GM12878 (cell line): ENCODE measurements around the gene HACE1. TPM values are rescaled to one million over a fixed set of nuclear protein-coding genes. Genes with fewer than 3 reads are reported as not detected.

ENCODE experiments used
- ATAC-seq: fragments of 200-7000 bp; cut with Tn5 transposase; 3 replicates; pipeline ENCODE4 v1.9.1; 2020; ENCODE audit warnings: mild to moderate bottlenecking, moderate library complexity
- BruUV-seq: library from RNA; stranded (reverse); fragments of 400-500 nt; replicated peaks from 2 replicates; lab custom pipeline; 2021; lab: Mats Ljungman, UMichigan
- CTCF ChIA-PET: fragments of 300-600 bp; sonication (Branson Sonifier 250); formaldehyde crosslinking; extraction: SDS; loops from one replicate; lab custom pipeline; 2021; ENCODE audit warnings: inconsistent platforms; lab: Yijun Ruan, JAX
- POLR2A ChIA-PET: fragments of 350-600 bp; formaldehyde crosslinking; extraction: SDS; loops from one replicate; lab custom pipeline; 2021; ENCODE audit warnings: inconsistent platforms; lab: Charles Lee
- RAD21 ChIA-PET: fragments of 300-600 bp; sonication (Branson Sonifier 250); formaldehyde crosslinking; loops from one replicate; lab custom pipeline; 2023; ENCODE audit warnings: antibody characterized with exemption; ENCODE audit not compliant: unreplicated experiment; lab: Charles Lee
- SMC1A ChIA-PET: fragments of 300-600 bp; sonication (Branson Sonifier 250); formaldehyde crosslinking; loops from one replicate; lab custom pipeline; 2023; ENCODE audit not compliant: unreplicated experiment, uncharacterized antibody; lab: Charles Lee
- DNase-seq: peaks from one replicate; pipeline ENCODE4 v3.0.0-alpha.2; 2011; ENCODE audit warnings: low read depth, low spot score
- FAIRE-seq: peaks from 3 replicates; lab custom pipeline; 2011; peaks lifted over from hg19 to GRCh38; lab: Jason Lieb, UNC
- H2AFZ ChIP-seq: 2 replicates; pipeline ENCODE4 v1.6.0; 2011; ENCODE audit warnings: low read depth, low read length, control low read depth; ENCODE audit not compliant: control insufficient read depth
- H3K27ac ChIP-seq: 2 replicates; pipeline ENCODE4 v1.5.1; 2011; ENCODE audit warnings: control low read depth; ENCODE audit not compliant: control insufficient read depth, insufficient read depth
- H3K27me3 ChIP-seq, 2 experiments: replicated peaks in 1 of 2; 2 replicates each; pipeline versions ENCODE4 v1.6.0 to v1.6.1; 2011; ENCODE audit warnings: low read length in 1 of 2; ENCODE audit not compliant: control insufficient read depth in 2 of 2, insufficient read depth in 2 of 2
- H3K36me3 ChIP-seq, 2 experiments: 2 replicates each; pipeline ENCODE4 v1.5.1; 2011; ENCODE audit warnings: low read length in 1 of 2; ENCODE audit not compliant: control insufficient read depth in 2 of 2, insufficient read depth in 2 of 2
- H3K4me1 ChIP-seq: 2 replicates; pipeline ENCODE4 v1.6.1; 2011; ENCODE audit warnings: mild to moderate bottlenecking, low read length, moderate library complexity, mixed read lengths; ENCODE audit not compliant: control insufficient read depth, insufficient read depth
- H3K4me2 ChIP-seq: 2 replicates; pipeline ENCODE4 v1.6.0; 2011; ENCODE audit warnings: control low read depth; ENCODE audit not compliant: control insufficient read depth, insufficient read depth
- H3K4me3 ChIP-seq: fragments of 200-600 bp; sonication (generic); 2 replicates; pipeline ENCODE4 v1.5.1; 2016
- H3K79me2 ChIP-seq: 2 replicates; pipeline ENCODE4 v1.6.0; 2011; ENCODE audit warnings: low read length; ENCODE audit not compliant: control insufficient read depth, insufficient read depth
- H3K9ac ChIP-seq: 2 replicates; pipeline ENCODE4 v1.8.0; 2011; ENCODE audit warnings: low read length, control low read depth, mixed read lengths; ENCODE audit not compliant: control insufficient read depth, insufficient read depth
- H3K9me3 ChIP-seq: replicated peaks from 3 replicates; pipeline ENCODE4 v1.5.1; 2011; ENCODE audit warnings: mild to moderate bottlenecking, low read length; ENCODE audit not compliant: control insufficient read depth, insufficient read depth
- H4K20me1 ChIP-seq: 2 replicates; pipeline ENCODE4 v1.6.0; 2011; ENCODE audit not compliant: control insufficient read depth, insufficient read depth
- BCLAF1 ChIP-seq: fragments of 450-650 bp; IDR thresholded peaks from 2 replicates; pipeline ENCODE4 v1.6.1; 2017; ENCODE audit warnings: antibody characterized with exemption, mild to moderate bottlenecking, moderate library complexity
- BRCA1 ChIP-seq: IDR thresholded peaks from 2 replicates; pipeline ENCODE4 v1.6.1; 2011; ENCODE audit warnings: low read depth, low read length, improper control_type of control experiment
- CEBPB ChIP-seq, 2 experiments: fragments of 150-350 bp in 1 of 2; IDR thresholded peaks; 2 replicates each; pipeline ENCODE4 v1.6.1; 2012 to 2014; ENCODE audit warnings: low read depth in 2 of 2, low read length in 2 of 2, borderline replicate concordance in 1 of 2, inconsistent platforms in 1 of 2
- CEBPZ ChIP-seq: fragments of 150-350 bp; IDR thresholded peaks from 2 replicates; pipeline ENCODE4 v1.6.1; 2016; ENCODE audit warnings: low read depth, low read length
- FOXK2 ChIP-seq: fragments of 450-650 bp; IDR thresholded peaks from 2 replicates; pipeline ENCODE4 v1.6.1; 2017; ENCODE audit warnings: mild to moderate bottlenecking, moderate library complexity
- MXI1 ChIP-seq: fragments of 150-350 bp; IDR thresholded peaks from 2 replicates; pipeline ENCODE4 v1.6.1; 2011; ENCODE audit warnings: low read depth, mild to moderate bottlenecking, inconsistent platforms, low read length, improper control_type of control experiment
- NFXL1 ChIP-seq: fragments of 450-650 bp; IDR thresholded peaks from 2 replicates; pipeline ENCODE4 v1.6.1; 2017; ENCODE audit warnings: antibody characterized with exemption, mild to moderate bottlenecking, borderline replicate concordance
- RCOR1 ChIP-seq: conservative IDR thresholded peaks from 2 replicates; pipeline ENCODE4 v1.6.1; 2012; ENCODE audit warnings: low read depth, low read length, improper control_type of control experiment
- USF2 ChIP-seq: IDR thresholded peaks from 2 replicates; pipeline ENCODE4 v1.6.1; 2011; ENCODE audit warnings: low read depth, low read length, improper control_type of control experiment, borderline replicate concordance
- ZNF592 ChIP-seq: fragments of 450-650 bp; IDR thresholded peaks from 2 replicates; pipeline ENCODE4 v1.6.1; 2017; ENCODE audit warnings: mild to moderate bottlenecking, moderate library complexity
- WGBS: methylation state at CpG from one replicate; pipeline ENCODE4 v1.1.6; 2016; ENCODE audit warnings: low lambda C conversion rate; ENCODE audit not compliant: insufficient replicate concordance, insufficient coverage; ENCODE audit errors: missing lambda C conversion rate; 5-methylcytosine and 5-hydroxymethylcytosine counted together
- in situ Hi-C: fragments of 300-500 bp; cut with MboI; formaldehyde crosslinking; loops from 9 replicates; pipeline ENCODE4 v1.14.3; 2018; ENCODE audit warnings: mixed read lengths
- intact Hi-C: fragments of 100-400 bp; cut with micrococcal nuclease; formaldehyde crosslinking; loops from one replicate; pipeline ENCODE4 v1.14.2; 2022; ENCODE audit not compliant: unreplicated experiment
- polyA plus RNA-seq, 11 experiments: library from polyadenylated mRNA; depleted of rRNA in 4 of 11; unstranded in 6 of 11; stranded (reverse) in 5 of 11; fragments of >200 nt; fragmentation: Nextera tagmentation in 4 of 11; fragmentation: Illumina TruSeq in 1 of 11; extraction: Ambion mirVana in 4 of 11; extraction: Trizol in 1 of 11; gene quantifications; 1 replicate in 1 of 11; 2 replicates in 10 of 11; pipeline versions ENCODE4 v1.2.1 to v1.2.3, GENCODE V29; 2011 to 2016; ENCODE audit warnings: inconsistent platforms in 2 of 11, missing spikeins in 2 of 11, low read depth in 1 of 11
- total RNA-seq, 4 experiments: library from RNA; depleted of rRNA in 3 of 4; stranded (reverse); fragments of >200 nt in 3 of 4; fragmentation: Illumina TruSeq in 1 of 4; extraction: Trizol in 1 of 4; gene quantifications; 2 replicates each; pipeline versions ENCODE4 v1.2.1 to v1.2.3, GENCODE V29; 2013 to 2021

Gene HACE1
- total and polyA plus RNA-seq, 10 of the 15 experiments (the other 5 are each of a cell fraction or from before 2014, with no cell fraction given) = 1.6 to 16.9 (median 5.6) TPM

- H3K27ac ChIP-seq = no peak overlapping the region
- H3K9ac ChIP-seq = no peak overlapping the region
- H3K4me2 ChIP-seq = no peak overlapping the region
- no peaks in the 10 kb centered on the region for H3K79me2 ChIP-seq
- H3K4me3 ChIP-seq = no peak overlapping the region
- RAD21 ChIA-PET = interaction anchor here (1.0 kb wide), 1 partner anchor 86 kb away, joined by 3 read pairs; no protein-coding TSS in a partner anchor
- H3K9me3 ChIP-seq = no peaks in the 10 kb centered on the region
- TF ChIP-seq NFXL1 (no peak), BRCA1 (no peak), FOXK2 (no peak), CEBPB (IDR thresholded peaks at IDR 0.05; ENCODE audit: borderline replicate concordance in 1 of 2, low read depth in 2 of 2, low read length in 2 of 2) (no peak), RCOR1 (no peak), USF2 (no peak), ZNF592 (no peak), MXI1 (no peak), BCLAF1 (no peak), CEBPZ (no peak)
- TF ChIP-seq, all 136 proteins: peak for 0
- WGBS = 100% methylated on average over 1 of the region's 1 CpG
- no peak for DNase-seq
- Histone ChIP-seq H3K36me3 (no peaks in the 10 kb centered on the region), H3K4me1 (no peaks in the 10 kb centered on the region), H3K27me3 (no peaks in the 10 kb centered on the region), H4K20me1 (no peaks in the 10 kb centered on the region), H2AFZ (no peak overlapping the region)
- no peak for ATAC-seq
- no TSS peak for BruUV-seq
- intact Hi-C loops (no loop called here), in situ Hi-C loops (no loop called here)
- FAIRE-seq = no peak
- ChIA-PET CTCF (interaction anchor here (1.3 to 4.5 kb wide), 2 partner anchors 11 to 86 kb away, joined by 5 to 37 read pairs; no protein-coding TSS in a partner anchor), SMC1A (interaction anchor here (0.9 to 2.1 kb wide), 2 partner anchors 14 to 85 kb away, joined by 3 to 9 read pairs; no protein-coding TSS in a partner anchor), POLR2A (interaction anchor here (0.8 kb wide), 1 partner anchor 21 kb away, joined by 3 read pairs; no protein-coding TSS in a partner anchor)
These were observed 90.8 kb downstream of the HACE1 start for GRCh38 chr6:104768906-104769305.
